Esophagus muscularis mucosa (tissue), 4 donors: ENCODE data around the gene ZNF627. TPM values are rescaled to one million over a fixed set of nuclear protein-coding genes. Genes with fewer than 3 reads are reported as not detected.
A peak's percentile ranks its signal among the peaks of the same experiment; 100 is the strongest.
"Not testable (repeated sequence)": the region's sequence is repeated elsewhere in the genome, so short reads cannot be mapped to it uniquely, and the experiment has no call there.

Experiments
- DNase-seq: peaks from one replicate; pipeline ENCODE4 v3.0.0-alpha.2; 2017; ENCODE audit errors: extremely low spot score
- H3K27ac ChIP-seq, 4 donors: fragments of 200-600 bp; sonication (generic); replicated peaks in 1 of 4; 1 replicate in 3 of 4; 2 replicates in 1 of 4; pipeline ENCODE4 v1.5.1; 2016 to 2019; ENCODE audit warnings: mild to moderate bottlenecking in 1 of 4
- H3K27me3 ChIP-seq, 4 donors: fragments of 200-600 bp; sonication (generic); one replicate each; pipeline versions ENCODE4 v1.5.1 to v1.6.0; 2016 to 2019
- H3K36me3 ChIP-seq, 4 donors: fragments of 200-600 bp; sonication (generic); one replicate each; pipeline ENCODE4 v1.5.1; 2016 to 2019
- H3K4me1 ChIP-seq, 4 donors: fragments of 200-600 bp; sonication (generic); one replicate each; pipeline ENCODE4 v1.5.1; 2016 to 2019
- H3K4me3 ChIP-seq, 4 donors: fragments of 200-600 bp; sonication (generic); 1 replicate in 2 of 4; 2 replicates in 2 of 4; pipeline ENCODE4 v1.5.1; 2016 to 2019; ENCODE audit warnings: mild to moderate bottlenecking in 4 of 4, moderate library complexity in 1 of 4
- H3K9me3 ChIP-seq, 4 donors: fragments of 200-600 bp; sonication (generic); 1 replicate in 3 of 4; 2 replicates in 1 of 4; pipeline ENCODE4 v1.5.1; 2016 to 2019
- EP300 ChIP-seq: sonication (generic); formaldehyde crosslinking; IDR thresholded peaks from one replicate; pipeline ENCODE4 v1.6.1; 2017; ENCODE audit warnings: antibody characterized with exemption
- POLR2A ChIP-seq: fragments of 450-650 bp; IDR thresholded peaks from one replicate; pipeline ENCODE4 v1.6.1; 2017; ENCODE audit warnings: antibody characterized with exemption, moderate library complexity, mild to moderate bottlenecking, low read depth
- POLR2AphosphoS5 ChIP-seq, 2 donors: sonication (generic); formaldehyde crosslinking; IDR thresholded peaks; one replicate each; pipeline ENCODE4 v1.6.1; 2017; ENCODE audit warnings: antibody characterized with exemption in 2 of 2
- WGBS: methylation state at CpG from one replicate; pipeline ENCODE4 v1.1.5; 2018; 5-methylcytosine and 5-hydroxymethylcytosine counted together
- intact Hi-C: fragments of 100-400 bp; cut with DNase I; formaldehyde crosslinking; loops from one replicate; pipeline ENCODE4 v1.15.1; 2023
- total RNA-seq, 4 donors: library from RNA; depleted of rRNA; stranded (reverse); fragments of >200 nt; gene quantifications; one replicate each; pipeline versions ENCODE4 v1.1.0 to v1.2.1, GENCODE V29; 2016
- TF ChIP-seq, protein P1 (sequence below), 3 experiments: fragments of 200-600 bp in 2 of 3; fragments of 450-650 bp in 1 of 3; sonication (generic) in 2 of 3; IDR thresholded peaks; one replicate each; pipeline ENCODE4 v1.5.1; 2017 to 2019; ENCODE audit warnings: antibody characterized with exemption in 3 of 3, mild to moderate bottlenecking in 2 of 3, moderate library complexity in 1 of 3

The ZNF627 gene
- total RNA-seq, 4 donors from 2014 or later = 7.8 to 10.2 (median 7.9) TPM

DNA sequence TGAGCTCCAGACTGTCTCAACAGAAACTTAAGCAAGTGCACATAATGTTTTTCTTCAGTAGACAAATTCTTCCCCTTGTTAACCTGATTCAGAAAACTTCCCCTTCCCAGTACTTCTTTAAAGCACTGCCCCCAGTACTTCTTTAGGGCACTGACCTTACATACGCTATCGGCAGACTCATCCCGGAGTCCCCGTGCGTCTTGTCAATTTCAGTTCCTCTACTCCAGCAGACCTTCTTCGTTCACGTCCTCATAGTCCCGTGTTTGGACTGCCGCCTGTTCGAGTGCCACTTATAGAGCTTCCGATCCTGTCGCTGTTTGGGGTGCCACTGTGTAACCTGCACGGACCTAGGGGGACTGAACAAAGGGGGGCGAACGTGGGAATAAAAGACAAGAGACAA lies 29.0 kb downstream of the ZNF627 start:
- H3K4me1 ChIP-seq = peaks cover 6 to 21% (median 19%) of the 10 kb centered on the region in 4 donors
- H3K27ac ChIP-seq = no peak overlapping the region
- no peaks in the 10 kb centered on the region for H3K9me3 ChIP-seq
- DNase-seq = no peak
- peaks cover 0 to 6% (median 2%) of the 10 kb centered on the region in 4 donors for H3K36me3 ChIP-seq
- no peak overlapping the region for H3K4me3 ChIP-seq
- H3K27me3 ChIP-seq = no peaks in the 10 kb centered on the region
- 81% methylated on average over 15 of the region's 15 CpGs for WGBS
- no peak for TF ChIP-seq POLR2A
- TF ChIP-seq EP300 = no peak
- TF ChIP-seq, protein P1, sequence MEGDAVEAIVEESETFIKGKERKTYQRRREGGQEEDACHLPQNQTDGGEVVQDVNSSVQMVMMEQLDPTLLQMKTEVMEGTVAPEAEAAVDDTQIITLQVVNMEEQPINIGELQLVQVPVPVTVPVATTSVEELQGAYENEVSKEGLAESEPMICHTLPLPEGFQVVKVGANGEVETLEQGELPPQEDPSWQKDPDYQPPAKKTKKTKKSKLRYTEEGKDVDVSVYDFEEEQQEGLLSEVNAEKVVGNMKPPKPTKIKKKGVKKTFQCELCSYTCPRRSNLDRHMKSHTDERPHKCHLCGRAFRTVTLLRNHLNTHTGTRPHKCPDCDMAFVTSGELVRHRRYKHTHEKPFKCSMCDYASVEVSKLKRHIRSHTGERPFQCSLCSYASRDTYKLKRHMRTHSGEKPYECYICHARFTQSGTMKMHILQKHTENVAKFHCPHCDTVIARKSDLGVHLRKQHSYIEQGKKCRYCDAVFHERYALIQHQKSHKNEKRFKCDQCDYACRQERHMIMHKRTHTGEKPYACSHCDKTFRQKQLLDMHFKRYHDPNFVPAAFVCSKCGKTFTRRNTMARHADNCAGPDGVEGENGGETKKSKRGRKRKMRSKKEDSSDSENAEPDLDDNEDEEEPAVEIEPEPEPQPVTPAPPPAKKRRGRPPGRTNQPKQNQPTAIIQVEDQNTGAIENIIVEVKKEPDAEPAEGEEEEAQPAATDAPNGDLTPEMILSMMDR (IDR thresholded peaks at IDR 0.05) = no peak
- intact Hi-C loops = no loop called here

DNA sequence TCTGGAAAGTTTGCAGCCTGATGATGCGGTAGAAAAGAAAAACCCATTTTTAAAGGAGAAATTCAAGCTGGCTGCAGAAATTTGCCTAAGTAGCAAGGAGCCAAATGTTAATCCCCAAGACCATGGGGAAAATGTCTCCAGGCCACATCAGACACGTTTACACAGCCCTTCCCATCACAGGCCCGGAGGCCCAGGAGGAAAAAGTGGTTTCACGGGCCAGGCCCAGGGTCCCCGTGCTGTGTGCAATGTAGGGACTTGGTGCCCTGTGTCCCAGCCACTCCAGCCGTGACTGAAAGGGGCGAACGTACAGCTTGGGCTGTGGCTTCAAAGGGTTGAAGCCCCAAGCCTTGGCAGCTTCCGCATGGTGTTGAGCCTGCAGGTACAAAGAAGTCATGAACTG lies 35.9 kb downstream of the ZNF627 start:
- TF ChIP-seq EP300 = no peak
- no peak for TF ChIP-seq POLR2AphosphoS5 (IDR thresholded peaks at IDR 0.05)
- TF ChIP-seq, protein P1 (IDR thresholded peaks at IDR 0.05) = no peak
- no peak for TF ChIP-seq POLR2A
- Histone ChIP-seq H3K4me3 (no peak overlapping the region), H3K27ac (no peak overlapping the region), H3K9me3 (no peaks in the 10 kb centered on the region), H3K27me3 (no peaks in the 10 kb centered on the region), H3K4me1 (no peaks in the 10 kb centered on the region), H3K36me3 (no peaks in the 10 kb centered on the region)
- DNase-seq = no peak
- intact Hi-C loops = no loop called here
- WGBS = 85% methylated on average over 6 of the region's 9 CpGs

DNA sequence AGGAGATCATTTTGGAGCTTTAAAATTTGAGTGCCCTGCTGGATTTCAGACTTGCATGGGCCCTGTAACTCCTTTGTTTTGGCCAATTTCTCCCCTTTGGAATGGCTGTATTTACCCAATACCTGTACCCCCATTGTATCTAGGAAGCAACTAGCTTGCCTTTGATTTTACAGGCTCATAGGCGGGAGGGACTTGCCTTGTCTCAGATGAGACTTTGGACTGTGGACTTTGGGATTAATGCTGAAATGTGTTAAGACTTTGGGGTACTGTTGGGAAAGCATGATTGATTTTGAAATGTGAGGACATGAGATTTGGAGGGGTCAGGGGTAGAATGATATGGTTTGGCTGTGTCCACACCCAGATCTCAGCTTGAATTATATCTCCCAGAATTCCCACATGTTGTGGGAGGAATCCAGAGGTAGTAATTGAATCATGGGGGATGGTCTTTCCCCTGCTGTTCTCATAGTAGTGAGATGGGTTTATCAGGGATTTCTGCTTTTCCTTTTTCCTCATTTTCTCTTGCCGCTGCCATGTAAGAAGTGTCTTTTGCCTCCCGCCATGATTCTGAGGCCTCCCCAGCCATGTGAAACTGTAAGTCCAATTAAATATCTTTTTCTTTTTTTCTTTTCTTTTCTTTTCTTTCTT lies 36.9 kb downstream of the ZNF627 start:
- 90% methylated on average over 3 of the region's 3 CpGs for WGBS
- intact Hi-C loops, H3K36me3 ChIP-seq: not testable (repeated sequence)

DNA sequence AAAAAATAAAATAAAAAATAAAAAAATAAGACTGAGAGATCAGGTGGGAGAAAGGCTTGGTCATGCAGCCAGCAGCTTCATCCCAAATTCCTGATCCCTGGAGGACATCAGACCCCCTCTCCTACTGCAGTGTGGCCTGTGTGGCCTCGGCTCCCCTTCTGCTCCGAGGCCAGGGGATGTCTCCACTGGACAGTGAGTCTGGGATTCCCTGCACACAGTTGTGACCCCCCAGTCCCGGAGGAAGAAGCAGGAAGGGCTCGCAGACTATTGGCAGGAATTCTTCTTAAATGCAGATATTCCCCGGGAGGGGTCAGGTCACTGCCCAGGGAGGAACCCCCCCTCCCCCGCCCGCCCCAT lies 41.9 kb downstream of the ZNF627 start:
- no peaks in the 10 kb centered on the region for H3K9me3 ChIP-seq
- no peak for DNase-seq
- H3K4me1 ChIP-seq = peaks cover 8 to 19% (median 16%) of the 10 kb centered on the region in 4 donors
- intact Hi-C loops = no loop called here
- peak overlapping the region in 1 of 4 donors; percentile 65 for H3K27ac ChIP-seq
- 0% methylated on average over 6 of the region's 7 CpGs for WGBS
- no peaks in the 10 kb centered on the region for H3K27me3 ChIP-seq
- H3K36me3 ChIP-seq = no peaks in the 10 kb centered on the region
- H3K4me3 ChIP-seq = peak overlapping the region; percentile 60 to 77 (median 70)
- TF ChIP-seq POLR2A (no peak), POLR2AphosphoS5 (IDR thresholded peaks at IDR 0.05) (no peak), EP300 (no peak)
- TF ChIP-seq, protein P1 (IDR thresholded peaks at IDR 0.05) = no peak

More for the DNA sequence above, 36.9 kb downstream of the ZNF627 start:
- not testable (repeated sequence) for H3K9me3 ChIP-seq, H3K4me1 ChIP-seq, H3K27me3 ChIP-seq, H3K27ac ChIP-seq, DNase-seq, H3K4me3 ChIP-seq

DNA sequence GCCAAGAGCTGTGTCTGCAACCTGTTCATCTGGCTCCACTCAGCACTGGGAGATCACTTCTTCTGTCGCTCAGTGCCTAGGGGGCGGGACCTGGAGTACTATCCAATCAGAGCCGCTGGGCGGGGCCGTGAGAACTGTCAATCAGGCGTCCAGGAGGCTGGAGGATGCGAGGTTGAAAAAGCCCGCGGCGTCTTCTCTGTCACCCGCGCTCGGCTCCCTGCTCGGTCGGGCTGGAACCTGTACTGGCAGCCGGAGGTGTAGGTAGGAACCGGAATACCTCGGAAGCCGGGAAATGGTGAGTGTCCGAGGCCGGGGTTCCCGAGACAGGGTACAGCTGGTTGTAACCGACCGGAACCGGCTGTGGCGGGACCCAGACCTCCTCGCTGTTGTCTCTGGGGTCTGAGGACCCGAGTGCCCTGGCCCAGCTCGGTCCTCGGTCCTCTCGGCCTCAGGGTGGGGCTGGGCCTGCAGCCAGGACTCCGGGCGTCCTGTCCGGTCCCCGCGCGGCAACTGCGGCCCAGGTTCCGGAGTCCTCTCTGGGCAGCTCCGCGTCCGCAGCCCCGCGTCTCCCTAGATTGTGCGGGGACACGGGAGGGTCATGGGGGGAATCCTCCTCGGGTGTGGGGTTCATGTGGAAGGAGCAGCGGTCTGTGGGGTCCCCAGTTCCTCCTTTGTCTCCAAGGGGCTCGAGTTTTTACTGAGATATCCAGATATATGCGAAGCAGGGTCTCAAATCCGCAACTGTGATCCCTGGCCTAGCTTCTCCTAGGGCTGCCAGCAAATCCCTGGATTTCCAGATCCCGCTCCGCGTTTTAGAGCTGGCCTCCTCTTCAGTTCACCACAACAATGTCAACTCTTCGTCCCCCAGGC lies 42.6 kb downstream of the ZNF627 start:
- WGBS = 0% methylated on average over 18 of the region's 55 CpGs
- DNase-seq = peak; percentile 98
- TF ChIP-seq POLR2A (no peak), POLR2AphosphoS5 (IDR thresholded peaks at IDR 0.05) (peak in 1 of 2 donors; percentile 39), EP300 (no peak)
- TF ChIP-seq, protein P1 (IDR thresholded peaks at IDR 0.05) = no peak
- Histone ChIP-seq H3K27ac (peak overlapping the region in 3 of 4 donors; percentile 35 to 65 (median 37)), H3K27me3 (no peaks in the 10 kb centered on the region), H3K36me3 (no peaks in the 10 kb centered on the region), H3K4me3 (peak overlapping the region; percentile 60 to 77 (median 70)), H3K9me3 (no peaks in the 10 kb centered on the region), H3K4me1 (peaks cover 8 to 19% (median 16%) of the 10 kb centered on the region in 4 donors)
- intact Hi-C loops = no loop called here
